Measurements from ENCODE around the gene DHX35. TPM values are rescaled to one million over a fixed set of nuclear protein-coding genes. Genes with fewer than 3 reads are reported as not detected.

DHX35 gene
- total RNA-seq, 1 experiment from 2014 or later = 29.5 TPM

- POLR2A ChIA-PET = no interaction called here
- Mint-ChIP-seq H3K9me3 (ENCODE audit: unreplicated experiment) (no peaks in the 10 kb centered on the region), H3K4me1 (ENCODE audit: low read depth, unreplicated experiment) (no peaks in the 10 kb centered on the region), H3K36me3 (ENCODE audit: insufficient read depth, unreplicated experiment) (peaks cover 73% of the 10 kb centered on the region), H3K27me3 (ENCODE audit: insufficient read depth, unreplicated experiment) (no peaks in the 10 kb centered on the region), H3K27ac (ENCODE audit: unreplicated experiment) (no peak overlapping the region), H3K4me3 (ENCODE audit: unreplicated experiment) (no peak overlapping the region)
- no peaks in the 10 kb centered on the region for H3K9me3 ChIP-seq
- intact Hi-C loops (cut with micrococcal nuclease; ENCODE audit: unreplicated experiment) = no loop called here
- H3K36me3 ChIP-seq (ENCODE audit: control insufficient read depth, insufficient read depth, low read length) = peaks cover 11% of the 10 kb centered on the region
- no peak overlapping the region for H3K4me3 ChIP-seq (ENCODE audit: low read depth, low read length)
- no peaks in the 10 kb centered on the region for H3K4me1 ChIP-seq
- H3K27me3 ChIP-seq (replicated peaks; ENCODE audit: control insufficient read depth, insufficient read depth, low read length) = no peaks in the 10 kb centered on the region
- CTCF ChIA-PET = no interaction called here
- no TSS peak for BruUV-seq (replicated peaks)
- no peak for TF ChIP-seq CTCF (IDR thresholded peaks at IDR 0.05; ENCODE audit: insufficient read depth in 1 of 2, low read depth in 1 of 2, low read length in 1 of 2, severe bottlenecking in 1 of 2, unreplicated experiment in 1 of 2)
- DNase-seq = no peak
Observed at GRCh38 chr20:39019027-39019426, 56.9 kb downstream of the DHX35 start.

GRCh38 chr20:39019805-39020325, 57.7 kb downstream of the DHX35 start:
- CTCF ChIA-PET = no interaction called here
- POLR2A ChIA-PET = no interaction called here
- no peaks in the 10 kb centered on the region for H3K27me3 ChIP-seq (replicated peaks; ENCODE audit: control insufficient read depth, insufficient read depth, low read length)
- Mint-ChIP-seq H3K4me3 (ENCODE audit: unreplicated experiment) (no peak overlapping the region), H3K4me1 (ENCODE audit: low read depth, unreplicated experiment) (no peaks in the 10 kb centered on the region), H3K27me3 (ENCODE audit: insufficient read depth, unreplicated experiment) (no peaks in the 10 kb centered on the region), H3K27ac (ENCODE audit: unreplicated experiment) (no peak overlapping the region), H3K9me3 (ENCODE audit: unreplicated experiment) (no peaks in the 10 kb centered on the region), H3K36me3 (ENCODE audit: insufficient read depth, unreplicated experiment) (peaks cover 69% of the 10 kb centered on the region)
- no peaks in the 10 kb centered on the region for H3K9me3 ChIP-seq
- no TSS peak for BruUV-seq (replicated peaks)
- H3K4me3 ChIP-seq (ENCODE audit: low read depth, low read length) = no peak overlapping the region
- intact Hi-C loops (cut with micrococcal nuclease; ENCODE audit: unreplicated experiment) = no loop called here
- no peak for TF ChIP-seq CTCF (IDR thresholded peaks at IDR 0.05; ENCODE audit: insufficient read depth in 1 of 2, low read depth in 1 of 2, low read length in 1 of 2, severe bottlenecking in 1 of 2, unreplicated experiment in 1 of 2)
- H3K4me1 ChIP-seq = no peaks in the 10 kb centered on the region
- peaks cover 11% of the 10 kb centered on the region for H3K36me3 ChIP-seq (ENCODE audit: control insufficient read depth, insufficient read depth, low read length)
- no peak for DNase-seq

GRCh38 chr20:39021748-39022147, 59.6 kb downstream of the DHX35 start:
- CTCF ChIA-PET = interaction anchor here (0.6 kb wide), 2 partner anchors 21 to 127 kb away, joined by 3 read pairs; no protein-coding TSS in a partner anchor
- Mint-ChIP-seq H3K4me1 (ENCODE audit: low read depth, unreplicated experiment) (no peaks in the 10 kb centered on the region), H3K36me3 (ENCODE audit: insufficient read depth, unreplicated experiment) (peaks cover 68% of the 10 kb centered on the region), H3K27ac (ENCODE audit: unreplicated experiment) (no peak overlapping the region), H3K4me3 (ENCODE audit: unreplicated experiment) (no peak overlapping the region), H3K9me3 (ENCODE audit: unreplicated experiment) (no peaks in the 10 kb centered on the region), H3K27me3 (ENCODE audit: insufficient read depth, unreplicated experiment) (no peaks in the 10 kb centered on the region)
- no TSS peak for BruUV-seq (replicated peaks)
- H3K4me1 ChIP-seq = no peaks in the 10 kb centered on the region
- H3K4me3 ChIP-seq (ENCODE audit: low read depth, low read length) = no peak overlapping the region
- H3K9me3 ChIP-seq = no peaks in the 10 kb centered on the region
- no peak for TF ChIP-seq CTCF (IDR thresholded peaks at IDR 0.05; ENCODE audit: insufficient read depth in 1 of 2, low read depth in 1 of 2, low read length in 1 of 2, severe bottlenecking in 1 of 2, unreplicated experiment in 1 of 2)
- H3K36me3 ChIP-seq (ENCODE audit: control insufficient read depth, insufficient read depth, low read length) = peaks cover 9% of the 10 kb centered on the region
- intact Hi-C loops (cut with micrococcal nuclease; ENCODE audit: unreplicated experiment) = no loop called here
- POLR2A ChIA-PET = no interaction called here
- DNase-seq = no peak
- H3K27me3 ChIP-seq (replicated peaks; ENCODE audit: control insufficient read depth, insufficient read depth, low read length) = no peaks in the 10 kb centered on the region

All from Caco-2 (cell line).